Measurements from ENCODE around the gene GINS3. TPM values are rescaled to one million over a fixed set of nuclear protein-coding genes. Genes with fewer than 3 reads are reported as not detected.

GINS3 gene
- total RNA-seq, 1 experiment from 2014 or later: 16.4 TPM

GRCh38 chr16:58421059-58421458 lies 28.8 kb downstream of the GINS3 start:
- H3K23ac ChIP-seq (ENCODE audit: insufficient read length, low read depth, low read length): no peak overlapping the region
- H3K27me3 ChIP-seq (ENCODE audit: insufficient read depth, low read length): no peaks in the 10 kb centered on the region
- DNase-seq: no peak
- H3K4me2 ChIP-seq (ENCODE audit: insufficient read depth, insufficient read length, low read length): no peak overlapping the region
- H3K56ac ChIP-seq (ENCODE audit: insufficient read length, low read depth, low read length): no peak overlapping the region
- H3K27ac ChIP-seq (ENCODE audit: insufficient read length, low read depth, low read length): no peak overlapping the region
- no peak overlapping the region for H2AK5ac ChIP-seq (ENCODE audit: insufficient read length, low read length)
- no peak overlapping the region for H3K14ac ChIP-seq (ENCODE audit: insufficient read depth, low read length)
- no peak overlapping the region for H3K9ac ChIP-seq (ENCODE audit: extremely low read depth, insufficient read length, low read length)
- no peak overlapping the region for H2BK120ac ChIP-seq (ENCODE audit: low read depth, low read length, poor library complexity, severe bottlenecking)
- no peak overlapping the region for H3K4ac ChIP-seq (ENCODE audit: low read depth, low read length)
- Mint-ChIP-seq H3K36me3 (ENCODE audit: insufficient read depth in 1 of 3, low read depth in 3 of 3) (no peaks in the 10 kb centered on the region; a peak in 1 of 7 replicates), H3K9me3 (no peaks in the 10 kb centered on the region), H3K27me3 (ENCODE audit: low read depth) (peaks cover 15% of the 10 kb centered on the region), H3K4me1 (peaks cover 27 to 50% of the 10 kb centered on the region in 2 experiments), H3K27ac (peak overlapping the region in 2 of 3 experiments; percentile 7 to 95; a peak in 2 of 7 replicates), H3K4me3 (no peak overlapping the region)
- no peaks in the 10 kb centered on the region for H3K9me3 ChIP-seq (ENCODE audit: control insufficient read depth, low read depth, low read length)
- H3K79me1 ChIP-seq (ENCODE audit: insufficient read depth, low read depth, low read length, poor library complexity, severe bottlenecking): no peaks in the 10 kb centered on the region
- H3T11ph ChIP-seq (ENCODE audit: low read length): no peak overlapping the region
- H4K5ac ChIP-seq (ENCODE audit: insufficient read length, low read depth, low read length): no peak overlapping the region
- H3K79me2 ChIP-seq (ENCODE audit: insufficient read depth, low read length): no peaks in the 10 kb centered on the region
- H3K23me2 ChIP-seq (ENCODE audit: insufficient read length, low read depth, low read length, poor library complexity, severe bottlenecking): no peaks in the 10 kb centered on the region
- H3K4me1 ChIP-seq (ENCODE audit: insufficient read depth, low read length): peaks cover 7% of the 10 kb centered on the region; the same call in 1 of the 2 replicates
- H4K8ac ChIP-seq (replicated peaks; ENCODE audit: insufficient read length, low read depth, low read length): no peak overlapping the region
- no peak overlapping the region for H4K91ac ChIP-seq (ENCODE audit: insufficient read length, low read depth, low read length)
- H2BK15ac ChIP-seq (ENCODE audit: low read depth, low read length): no peak overlapping the region
- no peak overlapping the region for H2AFZ ChIP-seq (ENCODE audit: low read length)
- no peaks in the 10 kb centered on the region for H4K20me1 ChIP-seq (ENCODE audit: control insufficient read depth, insufficient read depth, insufficient read length)
- WGBS (ENCODE audit: extremely low coverage, insufficient read length, low lambda C conversion rate): no CpG with 5 or more reads among the region's 7 CpGs
- no peak for TF ChIP-seq CTCF (conservative IDR thresholded peaks at IDR 0.05)
- H2BK12ac ChIP-seq (ENCODE audit: insufficient read length, low read depth, low read length): no peak overlapping the region
- H3K18ac ChIP-seq (ENCODE audit: insufficient read length, low read depth, low read length): no peak overlapping the region
- H2BK5ac ChIP-seq (ENCODE audit: insufficient read length, low read length): no peak overlapping the region
- no peak overlapping the region for H2BK20ac ChIP-seq (ENCODE audit: low read depth, low read length, poor library complexity, severe bottlenecking)
